Measurements from ENCODE around the gene GNL1. TPM values are rescaled to one million over a fixed set of nuclear protein-coding genes. Genes with fewer than 3 reads are reported as not detected.
A peak's percentile ranks its signal among the peaks of the same experiment; 100 is the strongest.
"Not testable (repeated sequence)": the region's sequence is repeated elsewhere in the genome, so short reads cannot be mapped to it uniquely, and the experiment has no call there.

The GNL1 gene
- total RNA-seq, 1 experiment from 2014 or later, result 101 TPM

- TF ChIP-seq EZH2 (IDR thresholded peaks at IDR 0.05; ENCODE audit: borderline replicate concordance, low read depth, low read length, poor library complexity, severe bottlenecking) (no peak), CTCF (conservative IDR thresholded peaks at IDR 0.05; ENCODE audit: low read depth, low read length) (no peak)
- Histone ChIP-seq H3K4me1 (ENCODE audit: insufficient read depth, low read length, poor library complexity, severe bottlenecking) (no peaks in the 10 kb centered on the region), H3K27me3 (replicated peaks; ENCODE audit: insufficient read depth, low read depth, low read length, poor library complexity) (no peaks in the 10 kb centered on the region), H3K9me3 (ENCODE audit: low read depth, low read length, poor library complexity, severe bottlenecking) (no peaks in the 10 kb centered on the region), H3K36me3 (ENCODE audit: insufficient read depth, low read length, poor library complexity, severe bottlenecking) (no peaks in the 10 kb centered on the region), H3K27ac (ENCODE audit: low read depth, low read length, poor library complexity, severe bottlenecking) (no peak overlapping the region), H3K4me3 (ENCODE audit: low read depth, low read length, poor library complexity, severe bottlenecking) (no peak overlapping the region)
- intact Hi-C loops (cut with micrococcal nuclease; ENCODE audit: unreplicated experiment), result no loop called here
- no peak for DNase-seq (ENCODE audit: low spot score)
- CTCF ChIA-PET, result no interaction called here
- POLR2A ChIA-PET (ENCODE audit: low non-redundant PET), result no interaction called here
- no TSS peak for BruUV-seq (replicated peaks)
Measured at GRCh38 chr6:30520522-30520921, 35.8 kb downstream of the GNL1 start.

GRCh38 chr6:30518505-30519145, 37.7 kb downstream of the GNL1 start:
- CTCF ChIA-PET, result interaction anchor here (1.0 kb wide), 1 partner anchor 25 kb away, joined by 3 read pairs; no protein-coding TSS in a partner anchor
- H3K27ac ChIP-seq (ENCODE audit: low read depth, low read length, poor library complexity, severe bottlenecking); BruUV-seq (replicated peaks); H3K36me3 ChIP-seq (ENCODE audit: insufficient read depth, low read length, poor library complexity, severe bottlenecking); H3K27me3 ChIP-seq (replicated peaks; ENCODE audit: insufficient read depth, low read depth, low read length, poor library complexity); H3K4me1 ChIP-seq (ENCODE audit: insufficient read depth, low read length, poor library complexity, severe bottlenecking); intact Hi-C loops (cut with micrococcal nuclease; ENCODE audit: unreplicated experiment); POLR2A ChIA-PET (ENCODE audit: low non-redundant PET); H3K4me3 ChIP-seq (ENCODE audit: low read depth, low read length, poor library complexity, severe bottlenecking); H3K9me3 ChIP-seq (ENCODE audit: low read depth, low read length, poor library complexity, severe bottlenecking): not testable (repeated sequence)
- peak; percentile 33 for DNase-seq (ENCODE audit: low spot score)

- H3K27me3 ChIP-seq (replicated peaks; ENCODE audit: insufficient read depth, low read depth, low read length, poor library complexity); H3K27ac ChIP-seq (ENCODE audit: low read depth, low read length, poor library complexity, severe bottlenecking); H3K9me3 ChIP-seq (ENCODE audit: low read depth, low read length, poor library complexity, severe bottlenecking); DNase-seq (ENCODE audit: low spot score); H3K4me3 ChIP-seq (ENCODE audit: low read depth, low read length, poor library complexity, severe bottlenecking); H3K4me1 ChIP-seq (ENCODE audit: insufficient read depth, low read length, poor library complexity, severe bottlenecking); POLR2A ChIA-PET (ENCODE audit: low non-redundant PET); intact Hi-C loops (cut with micrococcal nuclease; ENCODE audit: unreplicated experiment); BruUV-seq (replicated peaks); H3K36me3 ChIP-seq (ENCODE audit: insufficient read depth, low read length, poor library complexity, severe bottlenecking): not testable (repeated sequence)
- CTCF ChIA-PET, result interaction anchor here (1.0 kb wide), 1 partner anchor 24 kb away, joined by 3 read pairs; no protein-coding TSS in a partner anchor
Measured at GRCh38 chr6:30517767-30518504, 38.4 kb downstream of the GNL1 start.

GRCh38 chr6:30516754-30517076, 39.6 kb downstream of the GNL1 start:
- H3K9me3 ChIP-seq (ENCODE audit: low read depth, low read length, poor library complexity, severe bottlenecking); H3K27me3 ChIP-seq (replicated peaks; ENCODE audit: insufficient read depth, low read depth, low read length, poor library complexity); DNase-seq (ENCODE audit: low spot score); BruUV-seq (replicated peaks); H3K36me3 ChIP-seq (ENCODE audit: insufficient read depth, low read length, poor library complexity, severe bottlenecking); H3K4me1 ChIP-seq (ENCODE audit: insufficient read depth, low read length, poor library complexity, severe bottlenecking): not testable (repeated sequence)
- ChIA-PET CTCF (interaction anchor here (0.6 to 0.7 kb wide), 5 partner anchors 17 to 549 kb away, joined by 3 to 6 read pairs (median 3); no protein-coding TSS in a partner anchor), POLR2A (ENCODE audit: low non-redundant PET) (interaction anchor here (0.7 kb wide), 1 partner anchor 41 kb away, joined by 11 read pairs; the partner anchor contains the start of gene PRR3)
- Histone ChIP-seq H3K4me3 (ENCODE audit: low read depth, low read length, poor library complexity, severe bottlenecking) (peak overlapping the region; percentile 44), H3K27ac (ENCODE audit: low read depth, low read length, poor library complexity, severe bottlenecking) (peak overlapping the region; percentile 79)
- intact Hi-C loops (cut with micrococcal nuclease; ENCODE audit: unreplicated experiment), result loop anchor here (1.0 kb wide), 1 partner anchor 27 kb away; the partner anchor contains the start of gene HLA-E

All from A673 (cell line).